ENCODE data around the gene ABCA6. TPM values are rescaled to one million over a fixed set of nuclear protein-coding genes. Genes with fewer than 3 reads are reported as not detected.

The ABCA6 gene
- polyA plus RNA-seq, 1 donor (not counting 4 experiments of a cell fraction or from before 2014, with no cell fraction given), result 0.14 TPM

DNA sequence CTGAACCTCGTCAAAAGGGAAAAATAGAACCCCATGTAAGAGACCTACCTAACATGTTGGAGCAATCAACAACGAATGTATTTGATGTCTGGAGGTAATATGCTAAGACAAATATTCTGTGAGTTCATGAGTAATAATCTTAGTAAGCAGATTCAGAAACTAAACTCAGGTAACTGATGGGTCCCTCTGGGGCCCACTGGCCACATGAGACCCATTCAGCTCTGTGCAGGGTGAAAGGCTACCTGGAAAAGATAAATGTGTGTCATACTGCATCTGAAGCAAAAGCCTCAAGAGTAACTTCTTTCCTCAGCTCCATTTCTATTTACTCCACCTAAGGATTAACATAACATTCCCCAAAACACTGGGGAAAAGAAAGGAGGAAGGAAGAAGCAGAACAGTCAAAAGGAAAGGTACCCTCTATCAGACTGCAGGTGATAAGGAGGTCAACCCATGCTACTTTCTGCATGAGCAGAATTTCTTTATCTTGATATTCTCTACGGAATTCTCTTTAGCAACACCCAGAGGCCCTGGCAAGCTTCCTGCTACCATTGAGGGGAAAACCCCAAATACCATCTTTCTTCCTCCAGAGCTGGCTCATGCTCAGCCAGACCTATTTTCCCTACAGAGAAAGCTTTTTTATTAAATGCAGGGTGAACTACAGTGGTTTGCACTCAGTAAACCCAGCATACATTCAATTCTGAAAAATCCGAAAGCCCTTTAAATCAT lies 37.7 kb upstream of the ABCA6 start:
- no peak overlapping the region for H3K4me2 ChIP-seq (ENCODE audit: control insufficient read depth, extremely low read depth, insufficient read depth, low read depth, low read length)
- H3K36me3 ChIP-seq (ENCODE audit: control insufficient read depth in 2 of 2, extremely low read depth in 1 of 2, insufficient read depth in 2 of 2, low read length in 2 of 2), result no peaks in the 10 kb centered on the region
- no peak for DNase-seq (ENCODE audit: low read depth, low spot score)
- H3K9ac ChIP-seq (ENCODE audit: control insufficient read depth, extremely low read depth, insufficient read depth, low read length), result no peak overlapping the region
- no peak overlapping the region for H3K27ac ChIP-seq (ENCODE audit: control insufficient read depth, insufficient read depth, low read length)
- H3K27me3 ChIP-seq (ENCODE audit: control insufficient read depth, extremely low read depth, insufficient read depth, low read length), result no peaks in the 10 kb centered on the region
- no peaks in the 10 kb centered on the region for H3K79me2 ChIP-seq (ENCODE audit: control insufficient read depth, insufficient read depth, low read length)
- no peak overlapping the region for H3K4me3 ChIP-seq (ENCODE audit: control insufficient read depth in 2 of 3, extremely low read depth in 1 of 3, insufficient read depth in 2 of 3, low read depth in 1 of 3, low read length in 3 of 3)
- no peaks in the 10 kb centered on the region for H4K20me1 ChIP-seq (ENCODE audit: control insufficient read depth, extremely low read depth, insufficient read depth, low read length)
- dilution Hi-C loops (cut with MboI; ENCODE audit: extremely low pct_ligation_motif_present, low sequenced_read_pairs), result no loop called here
- no peaks in the 10 kb centered on the region for H3K9me3 ChIP-seq (ENCODE audit: control insufficient read depth, low read depth, low read length)
- H2AFZ ChIP-seq (ENCODE audit: control insufficient read depth, low read length), result peak overlapping the region; percentile 39
- peaks cover 24% of the 10 kb centered on the region for H3K4me1 ChIP-seq (ENCODE audit: control insufficient read depth, extremely low read depth, insufficient read depth, low read length)
- no peaks in the 10 kb centered on the region for H3K9me1 ChIP-seq (ENCODE audit: control insufficient read depth, extremely low read depth, insufficient read depth, low read length)
- TF ChIP-seq EZH2 (IDR thresholded peaks at IDR 0.05; ENCODE audit: low read length), result no peak
- TF ChIP-seq, protein P1, sequence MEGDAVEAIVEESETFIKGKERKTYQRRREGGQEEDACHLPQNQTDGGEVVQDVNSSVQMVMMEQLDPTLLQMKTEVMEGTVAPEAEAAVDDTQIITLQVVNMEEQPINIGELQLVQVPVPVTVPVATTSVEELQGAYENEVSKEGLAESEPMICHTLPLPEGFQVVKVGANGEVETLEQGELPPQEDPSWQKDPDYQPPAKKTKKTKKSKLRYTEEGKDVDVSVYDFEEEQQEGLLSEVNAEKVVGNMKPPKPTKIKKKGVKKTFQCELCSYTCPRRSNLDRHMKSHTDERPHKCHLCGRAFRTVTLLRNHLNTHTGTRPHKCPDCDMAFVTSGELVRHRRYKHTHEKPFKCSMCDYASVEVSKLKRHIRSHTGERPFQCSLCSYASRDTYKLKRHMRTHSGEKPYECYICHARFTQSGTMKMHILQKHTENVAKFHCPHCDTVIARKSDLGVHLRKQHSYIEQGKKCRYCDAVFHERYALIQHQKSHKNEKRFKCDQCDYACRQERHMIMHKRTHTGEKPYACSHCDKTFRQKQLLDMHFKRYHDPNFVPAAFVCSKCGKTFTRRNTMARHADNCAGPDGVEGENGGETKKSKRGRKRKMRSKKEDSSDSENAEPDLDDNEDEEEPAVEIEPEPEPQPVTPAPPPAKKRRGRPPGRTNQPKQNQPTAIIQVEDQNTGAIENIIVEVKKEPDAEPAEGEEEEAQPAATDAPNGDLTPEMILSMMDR (optimal IDR thresholded peaks at IDR 0.05 in 1 of 3, IDR thresholded peaks at IDR 0.05 in 1 of 3, conservative IDR thresholded peaks at IDR 0.05 in 1 of 3; ENCODE audit: extremely low read depth in 1 of 3, insufficient read depth in 2 of 3, low read length in 3 of 3), result no peak
- FAIRE-seq, result no peak

DNA sequence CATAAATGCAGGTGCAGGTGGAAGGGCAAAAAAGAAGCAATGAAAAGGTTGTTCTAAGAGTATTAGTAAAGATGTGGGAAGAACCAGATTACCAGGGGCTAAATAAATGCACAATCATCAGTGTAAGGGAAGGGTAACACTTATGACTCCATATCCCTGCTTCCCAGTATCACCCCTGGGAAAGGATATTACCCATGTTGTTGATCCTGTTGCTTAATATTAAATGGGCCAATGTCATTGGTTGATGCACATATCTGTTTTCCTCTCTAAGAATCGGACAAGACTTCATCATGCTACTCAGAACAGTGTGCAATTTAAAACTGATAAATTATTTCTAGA lies 34.7 kb upstream of the ABCA6 start:
- Histone ChIP-seq H3K4me1 (ENCODE audit: control insufficient read depth, extremely low read depth, insufficient read depth, low read length) (peaks cover 24% of the 10 kb centered on the region), H3K4me3 (ENCODE audit: control insufficient read depth in 2 of 3, extremely low read depth in 1 of 3, insufficient read depth in 2 of 3, low read depth in 1 of 3, low read length in 3 of 3) (no peak overlapping the region), H3K4me2 (ENCODE audit: control insufficient read depth, extremely low read depth, insufficient read depth, low read depth, low read length) (no peak overlapping the region), H2AFZ (ENCODE audit: control insufficient read depth, low read length) (no peak overlapping the region), H3K27me3 (ENCODE audit: control insufficient read depth, extremely low read depth, insufficient read depth, low read length) (no peaks in the 10 kb centered on the region), H3K27ac (ENCODE audit: control insufficient read depth, insufficient read depth, low read length) (peak overlapping the region; percentile 80), H4K20me1 (ENCODE audit: control insufficient read depth, extremely low read depth, insufficient read depth, low read length) (no peaks in the 10 kb centered on the region), H3K9me3 (ENCODE audit: control insufficient read depth, low read depth, low read length) (no peaks in the 10 kb centered on the region), H3K36me3 (ENCODE audit: control insufficient read depth in 2 of 2, extremely low read depth in 1 of 2, insufficient read depth in 2 of 2, low read length in 2 of 2) (no peaks in the 10 kb centered on the region), H3K9ac (ENCODE audit: control insufficient read depth, extremely low read depth, insufficient read depth, low read length) (no peak overlapping the region), H3K9me1 (ENCODE audit: control insufficient read depth, extremely low read depth, insufficient read depth, low read length) (no peaks in the 10 kb centered on the region), H3K79me2 (ENCODE audit: control insufficient read depth, insufficient read depth, low read length) (no peaks in the 10 kb centered on the region)
- no peak for DNase-seq (ENCODE audit: low read depth, low spot score)
- dilution Hi-C loops (cut with MboI; ENCODE audit: extremely low pct_ligation_motif_present, low sequenced_read_pairs), result no loop called here
- no peak for FAIRE-seq
- TF ChIP-seq EZH2 (IDR thresholded peaks at IDR 0.05; ENCODE audit: low read length), result no peak
- TF ChIP-seq, protein P1 (optimal IDR thresholded peaks at IDR 0.05 in 1 of 3, IDR thresholded peaks at IDR 0.05 in 1 of 3, conservative IDR thresholded peaks at IDR 0.05 in 1 of 3; ENCODE audit: extremely low read depth in 1 of 3, insufficient read depth in 2 of 3, low read length in 3 of 3), result no peak

Measured in keratinocyte (primary cell).